Measurements from ENCODE around the gene HSPA9.

GRCh38 chr5:138620663-138621224 lies 45.5 kb upstream of the HSPA9 start:
- TF ChIP-seq CTCF (IDR thresholded peaks at IDR 0.05) (no peak), POLR2A (IDR thresholded peaks at IDR 0.05) (no peak)

Measured in transverse colon (tissue), 3 donors.